ENCODE data around the gene NEK6. TPM values are rescaled to one million over a fixed set of nuclear protein-coding genes. Genes with fewer than 3 reads are reported as not detected.

The NEK6 gene
- total RNA-seq, 1 experiment from 2014 or later = 21.1 TPM

DNA sequence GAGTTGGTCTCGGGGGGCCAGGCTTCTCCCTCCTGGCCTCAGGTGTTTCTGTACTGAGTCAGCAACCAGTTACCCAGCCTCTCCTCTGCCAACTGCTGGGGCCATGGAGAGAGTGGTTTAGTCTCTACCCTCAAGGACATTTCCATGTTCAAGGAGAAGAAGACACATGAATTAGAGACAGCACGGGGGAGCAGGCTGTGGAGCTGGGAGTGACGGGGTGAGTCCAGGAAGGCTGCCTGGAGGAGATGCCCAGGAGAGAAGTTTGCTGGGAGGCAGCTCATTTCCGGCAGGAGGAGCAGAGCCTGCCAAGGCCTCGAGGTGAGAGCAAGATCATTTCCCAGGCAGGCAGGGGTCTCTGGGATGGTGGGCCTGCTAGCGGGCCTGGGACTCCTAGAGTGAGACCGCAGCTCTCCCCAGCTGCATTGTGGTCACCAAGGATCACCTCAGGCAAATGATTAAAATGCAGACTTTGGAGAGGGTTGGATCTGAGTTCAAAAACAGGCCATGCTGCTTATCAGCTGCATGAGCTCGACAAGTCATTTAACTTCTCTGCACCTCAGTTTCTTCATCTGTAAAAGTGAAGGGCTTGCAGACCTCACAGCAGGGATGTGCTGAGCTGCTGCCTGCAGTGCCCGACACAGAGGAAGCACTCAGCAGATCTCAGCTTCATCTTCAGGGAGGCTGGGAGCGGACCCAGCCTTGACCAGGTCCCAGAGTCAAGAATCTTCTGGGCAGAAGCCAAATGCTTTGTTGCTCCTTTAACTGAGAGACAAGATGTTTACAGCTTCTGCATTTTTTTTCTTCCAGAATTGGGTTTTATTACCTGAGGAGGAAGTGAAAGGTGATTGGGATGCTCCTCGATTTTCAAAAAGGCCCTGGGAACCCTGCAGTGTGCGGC, 35.2 kb downstream of the NEK6 start:
- ATAC-seq = no peak

GRCh38 chr9:124293718-124294506, 36.2 kb downstream of the NEK6 start:
- no peaks in the 10 kb centered on the region for H4K20me1 ChIP-seq (ENCODE audit: low read length)

More for the DNA sequence above, 35.2 kb downstream of the NEK6 start:
- intact Hi-C loops (cut with micrococcal nuclease) = no loop called here
- ChIA-PET CTCF (no interaction called here), POLR2A (ENCODE audit: unreplicated experiment) (no interaction called here)
- Histone ChIP-seq H3K4me1 (ENCODE audit: insufficient read depth, low read length) (peaks cover 32% of the 10 kb centered on the region), H3K9me2 (replicated peaks; ENCODE audit: low read length) (no peaks in the 10 kb centered on the region), H3K9ac (ENCODE audit: low read length) (no peak overlapping the region), H3K27ac (ENCODE audit: low read length) (no peak overlapping the region), H3K79me2 (ENCODE audit: low read length) (peaks cover 46% of the 10 kb centered on the region), H4K20me1 (ENCODE audit: low read length) (no peaks in the 10 kb centered on the region), H3K27me3 (ENCODE audit: low read length) (no peaks in the 10 kb centered on the region), H3K4me2 (ENCODE audit: low read length) (no peak overlapping the region), H3K9me3 (ENCODE audit: low read length) (no peaks in the 10 kb centered on the region), H3K4me3 (ENCODE audit: low read length) (no peak overlapping the region), H3K36me3 (ENCODE audit: low read depth, low read length) (no peaks in the 10 kb centered on the region), H2AFZ (ENCODE audit: low read length) (no peak overlapping the region), H3F3A (ENCODE audit: low read length, unreplicated experiment) (no peaks in the 10 kb centered on the region)
- DNase-seq = no peak
- no TSS peak for BruUV-seq (replicated peaks)
- TF ChIP-seq, protein P1, sequence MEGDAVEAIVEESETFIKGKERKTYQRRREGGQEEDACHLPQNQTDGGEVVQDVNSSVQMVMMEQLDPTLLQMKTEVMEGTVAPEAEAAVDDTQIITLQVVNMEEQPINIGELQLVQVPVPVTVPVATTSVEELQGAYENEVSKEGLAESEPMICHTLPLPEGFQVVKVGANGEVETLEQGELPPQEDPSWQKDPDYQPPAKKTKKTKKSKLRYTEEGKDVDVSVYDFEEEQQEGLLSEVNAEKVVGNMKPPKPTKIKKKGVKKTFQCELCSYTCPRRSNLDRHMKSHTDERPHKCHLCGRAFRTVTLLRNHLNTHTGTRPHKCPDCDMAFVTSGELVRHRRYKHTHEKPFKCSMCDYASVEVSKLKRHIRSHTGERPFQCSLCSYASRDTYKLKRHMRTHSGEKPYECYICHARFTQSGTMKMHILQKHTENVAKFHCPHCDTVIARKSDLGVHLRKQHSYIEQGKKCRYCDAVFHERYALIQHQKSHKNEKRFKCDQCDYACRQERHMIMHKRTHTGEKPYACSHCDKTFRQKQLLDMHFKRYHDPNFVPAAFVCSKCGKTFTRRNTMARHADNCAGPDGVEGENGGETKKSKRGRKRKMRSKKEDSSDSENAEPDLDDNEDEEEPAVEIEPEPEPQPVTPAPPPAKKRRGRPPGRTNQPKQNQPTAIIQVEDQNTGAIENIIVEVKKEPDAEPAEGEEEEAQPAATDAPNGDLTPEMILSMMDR (conservative IDR thresholded peaks at IDR 0.05; ENCODE audit: low read depth, low read length) = no peak
- TF ChIP-seq EZH2phosphoT487 (IDR thresholded peaks at IDR 0.05; ENCODE audit: borderline replicate concordance, low read length) = no peak
- TF ChIP-seq EZH2 (IDR thresholded peaks at IDR 0.05; ENCODE audit: low read length, unreplicated experiment) = no peak

More at GRCh38 chr9:124293718-124294506, 36.2 kb downstream of the NEK6 start:
- TF ChIP-seq, protein P1 (conservative IDR thresholded peaks at IDR 0.05; ENCODE audit: low read depth, low read length) = no peak
- no peak for TF ChIP-seq EZH2 (IDR thresholded peaks at IDR 0.05; ENCODE audit: low read length, unreplicated experiment)
- TF ChIP-seq EZH2phosphoT487 (IDR thresholded peaks at IDR 0.05; ENCODE audit: borderline replicate concordance, low read length) = no peak
- Histone ChIP-seq H3K27ac (ENCODE audit: low read length) (no peak overlapping the region), H3K27me3 (ENCODE audit: low read length) (no peaks in the 10 kb centered on the region), H3F3A (ENCODE audit: low read length, unreplicated experiment) (no peaks in the 10 kb centered on the region), H3K36me3 (ENCODE audit: low read depth, low read length) (no peaks in the 10 kb centered on the region), H2AFZ (ENCODE audit: low read length) (no peak overlapping the region), H3K79me2 (ENCODE audit: low read length) (peaks cover 50% of the 10 kb centered on the region), H3K9me3 (ENCODE audit: low read length) (no peaks in the 10 kb centered on the region), H3K4me3 (ENCODE audit: low read length) (no peak overlapping the region), H3K4me2 (ENCODE audit: low read length) (no peak overlapping the region), H3K9ac (ENCODE audit: low read length) (no peak overlapping the region), H3K9me2 (replicated peaks; ENCODE audit: low read length) (no peaks in the 10 kb centered on the region), H3K4me1 (ENCODE audit: insufficient read depth, low read length) (peaks cover 41% of the 10 kb centered on the region)
- peak; percentile 29 for ATAC-seq
- peak; percentile 20 for DNase-seq
- BruUV-seq (replicated peaks) = no TSS peak
- ChIA-PET POLR2A (ENCODE audit: unreplicated experiment) (no interaction called here), CTCF (no interaction called here)
- intact Hi-C loops (cut with micrococcal nuclease) = no loop called here
